GM10847 (cell line): Measurements from ENCODE around the gene HHATL.

ENCODE experiments used
- POLR2A ChIP-seq: IDR thresholded peaks from 2 replicates; pipeline ENCODE4 v1.6.1; 2011; ENCODE audit not compliant: insufficient read length; ENCODE audit errors: extremely low read depth

The HHATL gene

GRCh38 chr3:42739401-42740158 lies 37.0 kb upstream of the HHATL start:
- TF ChIP-seq POLR2A: no peak

GRCh38 chr3:42736531-42736930 lies 33.9 kb upstream of the HHATL start:
- no peak for TF ChIP-seq POLR2A

- TF ChIP-seq POLR2A: no peak
These were observed 33.5 kb upstream of the HHATL start for GRCh38 chr3:42736081-42736480.

- no peak for TF ChIP-seq POLR2A
These were observed 33.0 kb upstream of the HHATL start for GRCh38 chr3:42735615-42736014.

GRCh38 chr3:42735019-42735418 lies 32.4 kb upstream of the HHATL start:
- TF ChIP-seq POLR2A: no peak

GRCh38 chr3:42734263-42734860 lies 31.8 kb upstream of the HHATL start:
- TF ChIP-seq POLR2A: no peak

- no peak for TF ChIP-seq POLR2A
These were observed 31.1 kb upstream of the HHATL start for GRCh38 chr3:42733501-42734262.

- no peak for TF ChIP-seq POLR2A
These were observed 30.3 kb upstream of the HHATL start for GRCh38 chr3:42732829-42733459.

- no peak for TF ChIP-seq POLR2A
These were observed 29.7 kb upstream of the HHATL start for GRCh38 chr3:42732196-42732828.

- TF ChIP-seq POLR2A: no peak
These were observed 29.0 kb upstream of the HHATL start for GRCh38 chr3:42731476-42732195.

- no peak for TF ChIP-seq POLR2A
These were observed 28.3 kb upstream of the HHATL start for GRCh38 chr3:42730706-42731420.

GRCh38 chr3:42730294-42730693 lies 27.7 kb upstream of the HHATL start:
- TF ChIP-seq POLR2A: no peak

GRCh38 chr3:42729404-42730145 lies 27.0 kb upstream of the HHATL start:
- no peak for TF ChIP-seq POLR2A
